HFFc6 (cell line): ENCODE measurements around the gene SV2B. TPM values are rescaled to one million over a fixed set of nuclear protein-coding genes. Genes with fewer than 3 reads are reported as not detected.
A peak's percentile ranks its signal among the peaks of the same experiment; 100 is the strongest.

Experiments
- DNase-seq: peaks from one replicate; pipeline ENCODE4 v3.0.0-alpha.2; 2018
- H3K27ac Mint-ChIP-seq: 2 replicates; pipeline ENCODE4 v1.8.0; 2020; ENCODE audit warnings: mild to moderate bottlenecking, mixed read lengths
- H3K27me3 Mint-ChIP-seq: 2 replicates; pipeline ENCODE4 v1.8.0; 2021; ENCODE audit warnings: mild to moderate bottlenecking, moderate library complexity, mixed read lengths; ENCODE audit not compliant: insufficient read depth
- H3K36me3 Mint-ChIP-seq: 2 replicates; pipeline ENCODE4 v1.8.0; 2021; ENCODE audit warnings: low read depth, mixed read lengths
- H3K4me1 Mint-ChIP-seq: 2 replicates; pipeline ENCODE4 v1.8.0; 2020; ENCODE audit warnings: low read depth, mixed read lengths
- H3K4me3 Mint-ChIP-seq: 2 replicates; pipeline ENCODE4 v1.8.0; 2020; ENCODE audit warnings: mild to moderate bottlenecking, moderate library complexity, mixed read lengths
- H3K9me3 Mint-ChIP-seq: 2 replicates; pipeline ENCODE4 v1.8.0; 2020; ENCODE audit warnings: mild to moderate bottlenecking, mixed read lengths
- CTCF ChIP-seq: fragments of 200-600 bp; sonication (generic); IDR thresholded peaks from 2 replicates; pipeline ENCODE4 v1.5.0; 2021; ENCODE audit warnings: antibody characterized with exemption, mild to moderate bottlenecking
- total RNA-seq, 6 experiments: library from RNA; stranded (reverse); fragmentation: NEBNext Ultra II Directional; extraction: Animal tissue kit (Norgen Biotek cat#: 25700); gene quantifications; 2 replicates in 1 of 6; 3 replicates in 5 of 6; pipeline ENCODE4 v1.2.3, GENCODE V29; 2021

Gene SV2B
- total RNA-seq, 6 experiments from 2014 or later, result not detected

- Mint-ChIP-seq H3K27ac (no peak overlapping the region), H3K4me3 (peak overlapping the region; percentile 63; the same call in 1 of the 2 replicates), H3K4me1 (no peaks in the 10 kb centered on the region), H3K36me3 (no peaks in the 10 kb centered on the region), H3K9me3 (no peaks in the 10 kb centered on the region), H3K27me3 (peaks cover 4% of the 10 kb centered on the region)
- no peak for TF ChIP-seq CTCF
- DNase-seq, result no peak
Measured at GRCh38 chr15:91132079-91132478, 32.0 kb downstream of the SV2B start.

- H3K27ac Mint-ChIP-seq, result no peak overlapping the region
- DNase-seq, result no peak
- H3K36me3 Mint-ChIP-seq, result no peaks in the 10 kb centered on the region
- H3K4me3 Mint-ChIP-seq, result no peak overlapping the region
- TF ChIP-seq CTCF, result no peak
- no peaks in the 10 kb centered on the region; the same call in 1 of the 2 replicates for H3K9me3 Mint-ChIP-seq
- H3K4me1 Mint-ChIP-seq, result no peaks in the 10 kb centered on the region
- peaks cover 4% of the 10 kb centered on the region for H3K27me3 Mint-ChIP-seq
Measured at GRCh38 chr15:91133511-91133910, 33.5 kb downstream of the SV2B start.

DNA sequence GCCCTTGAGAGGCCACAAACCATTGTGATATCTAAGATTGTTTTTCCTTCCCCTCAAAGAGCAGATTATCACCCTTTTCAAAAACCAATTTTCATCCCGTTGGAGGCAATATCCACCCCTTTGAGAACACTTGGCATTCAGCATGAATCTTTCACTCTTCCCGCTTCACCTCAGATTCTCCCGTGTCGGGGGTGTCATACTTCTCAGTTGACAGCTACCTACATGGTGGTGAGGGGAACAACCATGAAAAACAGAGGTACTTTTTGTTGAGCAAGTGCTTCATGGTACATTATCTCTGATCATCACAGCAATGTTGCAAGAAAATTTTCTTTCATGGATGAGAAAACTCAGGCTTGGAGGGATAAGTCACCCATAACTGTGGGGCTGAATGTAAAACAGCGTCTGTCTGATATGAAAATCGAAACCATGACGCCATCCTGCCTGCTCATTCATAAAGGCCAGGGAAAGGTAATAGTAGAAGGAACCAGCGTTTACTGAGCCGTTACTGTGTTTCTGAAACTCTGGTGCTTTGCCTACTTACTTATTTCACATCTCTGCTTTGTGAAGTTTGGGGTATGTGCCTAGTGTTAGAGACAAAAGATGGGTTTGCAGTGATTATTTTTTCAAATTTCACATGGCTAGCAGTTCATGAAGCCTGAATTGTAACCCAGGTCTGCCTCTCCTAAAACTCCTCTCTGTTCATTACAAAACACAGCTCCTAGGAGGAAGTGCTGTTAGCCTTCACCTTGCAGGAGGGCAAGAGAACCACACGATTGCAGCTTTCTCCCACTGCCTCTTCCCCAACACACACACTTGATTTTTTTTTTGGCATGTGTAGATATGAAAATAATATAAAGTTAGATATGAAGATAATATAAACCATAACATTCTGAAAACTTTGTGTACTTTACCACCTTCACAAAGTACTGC is 35.4 kb downstream of the SV2B start:
- no peak for TF ChIP-seq CTCF
- Mint-ChIP-seq H3K27ac (no peak overlapping the region), H3K4me1 (no peaks in the 10 kb centered on the region), H3K36me3 (no peaks in the 10 kb centered on the region), H3K27me3 (peaks cover 4% of the 10 kb centered on the region), H3K4me3 (peak overlapping the region; percentile 45; the same call in 1 of the 2 replicates), H3K9me3 (no peaks in the 10 kb centered on the region; the same call in 1 of the 2 replicates)
- no peak for DNase-seq

GRCh38 chr15:91136386-91136923 is 36.4 kb downstream of the SV2B start:
- DNase-seq, result no peak
- H3K36me3 Mint-ChIP-seq, result no peaks in the 10 kb centered on the region
- H3K4me1 Mint-ChIP-seq, result no peaks in the 10 kb centered on the region
- H3K27ac Mint-ChIP-seq, result no peak overlapping the region
- no peak overlapping the region for H3K4me3 Mint-ChIP-seq
- no peak for TF ChIP-seq CTCF
- no peaks in the 10 kb centered on the region; the same call in 1 of the 2 replicates for H3K9me3 Mint-ChIP-seq
- H3K27me3 Mint-ChIP-seq, result peaks cover 4% of the 10 kb centered on the region

DNA sequence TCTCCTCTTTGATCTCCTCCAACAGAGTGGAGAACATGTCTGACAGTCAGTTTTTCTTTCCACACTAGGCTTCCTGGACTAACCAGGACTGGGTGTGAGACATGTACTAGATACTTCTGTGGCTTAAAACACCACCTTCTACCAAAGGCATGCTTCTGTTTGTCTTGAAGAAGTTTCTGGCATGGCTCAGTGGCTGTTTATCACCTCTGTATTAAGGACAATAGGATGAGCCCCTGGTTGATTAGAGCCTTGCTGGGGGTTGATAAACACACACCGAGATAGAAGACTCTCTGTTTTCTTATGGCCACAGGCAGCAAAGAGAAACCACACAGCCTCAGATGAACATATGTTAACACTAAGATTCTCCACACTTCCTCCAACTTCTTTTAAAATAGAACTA is 40.5 kb downstream of the SV2B start:
- Mint-ChIP-seq H3K9me3 (peaks cover 6% of the 10 kb centered on the region; the same call in 1 of the 2 replicates), H3K4me3 (no peak overlapping the region), H3K27me3 (no peaks in the 10 kb centered on the region; the same call in 1 of the 2 replicates), H3K4me1 (no peaks in the 10 kb centered on the region), H3K36me3 (no peaks in the 10 kb centered on the region), H3K27ac (no peak overlapping the region)
- DNase-seq, result no peak
- no peak for TF ChIP-seq CTCF
